Neural cell (in vitro differentiated cells): ENCODE data around the gene DNAL4. TPM values are rescaled to one million over a fixed set of nuclear protein-coding genes. Genes with fewer than 3 reads are reported as not detected.

Experiments used
- H2AFZ ChIP-seq: fragments of 200-600, 300-800 bp; sonication (generic), shearing (Covaris generic); 2 replicates; pipeline ENCODE4 v1.6.0; 2014; ENCODE audit warnings: low read depth, mild to moderate bottlenecking, antibody characterized with exemption, low read length, moderate library complexity
- H3F3A ChIP-seq: fragments of 200-600 bp; shearing (Covaris generic); 2 replicates; pipeline ENCODE4 v1.6.1; 2016; ENCODE audit warnings: mild to moderate bottlenecking, moderate library complexity, mixed read lengths, antibody characterized with exemption, low read length; ENCODE audit not compliant: insufficient read depth, poor library complexity, severe bottlenecking
- H3K27ac ChIP-seq: fragments of 200-600, 300-800 bp; sonication (generic), shearing (Covaris generic); 2 replicates; pipeline ENCODE4 v1.5.1; 2014; ENCODE audit warnings: mild to moderate bottlenecking, low read length, moderate library complexity
- H3K27me3 ChIP-seq: fragments of 300-800, 200-600 bp; sonication (generic), shearing (Covaris generic); 2 replicates; pipeline ENCODE4 v1.6.0; 2014; ENCODE audit warnings: mild to moderate bottlenecking, low read depth, low read length, moderate library complexity; ENCODE audit not compliant: insufficient read depth
- H3K36me3 ChIP-seq: fragments of 300-800, 200-600 bp; sonication (generic), shearing (Covaris generic); 2 replicates; pipeline ENCODE4 v1.5.1; 2014; ENCODE audit warnings: mild to moderate bottlenecking, antibody characterized with exemption, low read length, moderate library complexity; ENCODE audit not compliant: insufficient read depth
- H3K4me2 ChIP-seq: fragments of 300-800, 200-600 bp; sonication (generic), shearing (Covaris generic); 2 replicates; pipeline ENCODE4 v1.6.0; 2014; ENCODE audit warnings: mild to moderate bottlenecking, low read length
- H3K4me3 ChIP-seq: fragments of 300-800, 200-600 bp; sonication (generic), shearing (Covaris generic); 2 replicates; pipeline ENCODE4 v1.5.1; 2014; ENCODE audit warnings: mild to moderate bottlenecking, low read length, moderate library complexity
- H3K79me2 ChIP-seq: fragments of 200-600 bp; shearing (Covaris generic); replicated peaks from 2 replicates; pipeline ENCODE4 v1.6.0; 2014; ENCODE audit warnings: mild to moderate bottlenecking, low read length, moderate library complexity; ENCODE audit not compliant: insufficient read depth
- H3K9ac ChIP-seq: fragments of 300-800, 200-600 bp; sonication (generic), shearing (Covaris generic); 2 replicates; pipeline ENCODE4 v1.6.1; 2016; ENCODE audit warnings: mild to moderate bottlenecking, low read length, mixed read lengths
- H3K9me2 ChIP-seq: fragments of 200-600 bp; shearing (Covaris generic); 2 replicates; pipeline ENCODE4 v1.6.1; 2016; ENCODE audit warnings: mild to moderate bottlenecking, low read length, mixed read lengths; ENCODE audit not compliant: insufficient read depth
- H3K9me3 ChIP-seq: fragments of 200-600, 300-800 bp; sonication (generic), shearing (Covaris generic); 2 replicates; pipeline ENCODE4 v1.6.1; 2016; ENCODE audit warnings: mild to moderate bottlenecking, mixed run types, low read length, moderate library complexity, mixed read lengths
- H4K20me1 ChIP-seq: fragments of 200-600 bp; shearing (Covaris generic); 2 replicates; pipeline ENCODE4 v1.6.1; 2016; ENCODE audit warnings: mild to moderate bottlenecking, mixed run types; ENCODE audit not compliant: insufficient read depth
- EP300 ChIP-seq: fragments of 450-650 bp; conservative IDR thresholded peaks from 2 replicates; pipeline ENCODE4 v1.6.1; 2014; ENCODE audit warnings: antibody characterized with exemption, mild to moderate bottlenecking, moderate library complexity; ENCODE audit not compliant: poor library complexity, severe bottlenecking
- EZH2 ChIP-seq: fragments of 200-600, 300-800 bp; shearing (Covaris generic), sonication (generic); IDR thresholded peaks from 2 replicates; pipeline ENCODE4 v1.6.1; 2014; ENCODE audit warnings: antibody characterized with exemption, low read length, borderline replicate concordance, mild to moderate bottlenecking; ENCODE audit not compliant: insufficient read depth, poor library complexity, severe bottlenecking
- MXI1 ChIP-seq: fragments of 450-650 bp; conservative IDR thresholded peaks from 2 replicates; pipeline ENCODE4 v1.6.1; 2014; ENCODE audit warnings: antibody characterized with exemption, mild to moderate bottlenecking; ENCODE audit not compliant: poor library complexity, severe bottlenecking
- POLR2AphosphoS5 ChIP-seq: IDR thresholded peaks from 2 replicates; pipeline ENCODE4 v1.6.1; 2012
- RAD21 ChIP-seq: fragments of 450-650 bp; conservative IDR thresholded peaks from 2 replicates; pipeline ENCODE4 v1.6.1; 2014; ENCODE audit warnings: antibody characterized with exemption, mild to moderate bottlenecking, moderate library complexity
- SMC3 ChIP-seq: fragments of 450-650 bp; conservative IDR thresholded peaks from 2 replicates; pipeline ENCODE4 v1.6.1; 2014; ENCODE audit warnings: antibody characterized with exemption, mild to moderate bottlenecking, moderate library complexity; ENCODE audit not compliant: poor library complexity
- TAF1 ChIP-seq: IDR thresholded peaks from 2 replicates; pipeline ENCODE4 v1.6.1; 2012; ENCODE audit warnings: low read depth
- polyA plus RNA-seq: library from polyadenylated mRNA; depleted of rRNA; stranded (reverse); fragments of >200 nt; gene quantifications from 2 replicates; pipeline ENCODE4 v1.2.3, GENCODE V29; 2014
- TF ChIP-seq, protein P1 (sequence below): fragments of 450-650 bp; IDR thresholded peaks from 2 replicates; pipeline ENCODE4 v1.5.1; 2014; ENCODE audit warnings: antibody characterized with exemption, mild to moderate bottlenecking, moderate library complexity; ENCODE audit not compliant: poor library complexity, severe bottlenecking
- TF ChIP-seq, protein P2 (sequence below): IDR thresholded peaks from 2 replicates; pipeline ENCODE4 v1.6.1; 2012; ENCODE audit warnings: borderline replicate concordance

Gene DNAL4
- polyA plus RNA-seq, 1 donor from 2014 or later = 95.0 TPM

DNA sequence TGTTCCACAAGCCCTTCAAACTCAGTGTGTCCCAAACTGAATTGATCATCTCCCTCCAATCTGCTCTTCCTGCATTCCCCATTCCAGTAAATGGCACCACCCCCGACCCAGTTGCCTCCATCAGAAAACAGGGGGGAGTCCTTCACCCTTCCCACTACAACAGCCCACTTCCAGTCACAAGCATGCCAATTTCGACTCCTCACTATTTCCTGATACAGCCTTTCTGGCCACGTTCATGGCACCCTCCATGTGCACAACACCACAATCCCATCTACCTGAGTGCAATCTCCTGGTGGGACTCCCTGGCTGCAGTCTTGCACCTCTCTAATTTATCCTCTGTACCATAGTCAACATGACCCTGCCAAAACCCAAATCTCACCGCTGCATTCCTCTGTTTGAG, 1.6 kb upstream of the DNAL4 start:
- no peaks in the 10 kb centered on the region for H3F3A ChIP-seq
- H3K4me3 ChIP-seq = no peak overlapping the region
- no peaks in the 10 kb centered on the region for H4K20me1 ChIP-seq
- no peak overlapping the region for H2AFZ ChIP-seq
- H3K27me3 ChIP-seq = no peaks in the 10 kb centered on the region
- no peak for TF ChIP-seq MXI1
- TF ChIP-seq TAF1 = no peak
- TF ChIP-seq, protein P1, sequence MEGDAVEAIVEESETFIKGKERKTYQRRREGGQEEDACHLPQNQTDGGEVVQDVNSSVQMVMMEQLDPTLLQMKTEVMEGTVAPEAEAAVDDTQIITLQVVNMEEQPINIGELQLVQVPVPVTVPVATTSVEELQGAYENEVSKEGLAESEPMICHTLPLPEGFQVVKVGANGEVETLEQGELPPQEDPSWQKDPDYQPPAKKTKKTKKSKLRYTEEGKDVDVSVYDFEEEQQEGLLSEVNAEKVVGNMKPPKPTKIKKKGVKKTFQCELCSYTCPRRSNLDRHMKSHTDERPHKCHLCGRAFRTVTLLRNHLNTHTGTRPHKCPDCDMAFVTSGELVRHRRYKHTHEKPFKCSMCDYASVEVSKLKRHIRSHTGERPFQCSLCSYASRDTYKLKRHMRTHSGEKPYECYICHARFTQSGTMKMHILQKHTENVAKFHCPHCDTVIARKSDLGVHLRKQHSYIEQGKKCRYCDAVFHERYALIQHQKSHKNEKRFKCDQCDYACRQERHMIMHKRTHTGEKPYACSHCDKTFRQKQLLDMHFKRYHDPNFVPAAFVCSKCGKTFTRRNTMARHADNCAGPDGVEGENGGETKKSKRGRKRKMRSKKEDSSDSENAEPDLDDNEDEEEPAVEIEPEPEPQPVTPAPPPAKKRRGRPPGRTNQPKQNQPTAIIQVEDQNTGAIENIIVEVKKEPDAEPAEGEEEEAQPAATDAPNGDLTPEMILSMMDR = no peak
- TF ChIP-seq, protein P2, sequence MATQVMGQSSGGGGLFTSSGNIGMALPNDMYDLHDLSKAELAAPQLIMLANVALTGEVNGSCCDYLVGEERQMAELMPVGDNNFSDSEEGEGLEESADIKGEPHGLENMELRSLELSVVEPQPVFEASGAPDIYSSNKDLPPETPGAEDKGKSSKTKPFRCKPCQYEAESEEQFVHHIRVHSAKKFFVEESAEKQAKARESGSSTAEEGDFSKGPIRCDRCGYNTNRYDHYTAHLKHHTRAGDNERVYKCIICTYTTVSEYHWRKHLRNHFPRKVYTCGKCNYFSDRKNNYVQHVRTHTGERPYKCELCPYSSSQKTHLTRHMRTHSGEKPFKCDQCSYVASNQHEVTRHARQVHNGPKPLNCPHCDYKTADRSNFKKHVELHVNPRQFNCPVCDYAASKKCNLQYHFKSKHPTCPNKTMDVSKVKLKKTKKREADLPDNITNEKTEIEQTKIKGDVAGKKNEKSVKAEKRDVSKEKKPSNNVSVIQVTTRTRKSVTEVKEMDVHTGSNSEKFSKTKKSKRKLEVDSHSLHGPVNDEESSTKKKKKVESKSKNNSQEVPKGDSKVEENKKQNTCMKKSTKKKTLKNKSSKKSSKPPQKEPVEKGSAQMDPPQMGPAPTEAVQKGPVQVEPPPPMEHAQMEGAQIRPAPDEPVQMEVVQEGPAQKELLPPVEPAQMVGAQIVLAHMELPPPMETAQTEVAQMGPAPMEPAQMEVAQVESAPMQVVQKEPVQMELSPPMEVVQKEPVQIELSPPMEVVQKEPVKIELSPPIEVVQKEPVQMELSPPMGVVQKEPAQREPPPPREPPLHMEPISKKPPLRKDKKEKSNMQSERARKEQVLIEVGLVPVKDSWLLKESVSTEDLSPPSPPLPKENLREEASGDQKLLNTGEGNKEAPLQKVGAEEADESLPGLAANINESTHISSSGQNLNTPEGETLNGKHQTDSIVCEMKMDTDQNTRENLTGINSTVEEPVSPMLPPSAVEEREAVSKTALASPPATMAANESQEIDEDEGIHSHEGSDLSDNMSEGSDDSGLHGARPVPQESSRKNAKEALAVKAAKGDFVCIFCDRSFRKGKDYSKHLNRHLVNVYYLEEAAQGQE = no peak
- TF ChIP-seq EZH2 = no peak
- TF ChIP-seq EP300 = no peak
- TF ChIP-seq RAD21 = no peak
- no peak for TF ChIP-seq SMC3
- no peak for TF ChIP-seq POLR2AphosphoS5
- H3K79me2 ChIP-seq = peaks cover 12% of the 10 kb centered on the region
- H3K9ac ChIP-seq = no peak overlapping the region
- no peaks in the 10 kb centered on the region for H3K9me3 ChIP-seq
- no peak overlapping the region for H3K4me2 ChIP-seq
- H3K36me3 ChIP-seq = no peaks in the 10 kb centered on the region
- H3K27ac ChIP-seq = no peak overlapping the region
- no peaks in the 10 kb centered on the region for H3K9me2 ChIP-seq

- peak overlapping the region; percentile 24 for H3K27ac ChIP-seq
- H3K36me3 ChIP-seq = no peaks in the 10 kb centered on the region
- no peaks in the 10 kb centered on the region for H3K9me2 ChIP-seq
- H3K9ac ChIP-seq = peak overlapping the region; percentile 71
- H3K79me2 ChIP-seq = peaks cover 12% of the 10 kb centered on the region
- H3F3A ChIP-seq = no peaks in the 10 kb centered on the region
- no peaks in the 10 kb centered on the region for H4K20me1 ChIP-seq
- H3K4me3 ChIP-seq = peak overlapping the region; percentile 78
- H3K9me3 ChIP-seq = no peaks in the 10 kb centered on the region
- peak overlapping the region; percentile 80 for H3K4me2 ChIP-seq
- TF ChIP-seq TAF1 (no peak), EZH2 (no peak), MXI1 (no peak), EP300 (no peak), SMC3 (no peak), RAD21 (no peak)
- TF ChIP-seq, protein P2 = no peak
- no peaks in the 10 kb centered on the region for H3K27me3 ChIP-seq
- peak overlapping the region; percentile 25 for H2AFZ ChIP-seq
Observed at GRCh38 chr22:38793317-38793716, 626 bp downstream of the DNAL4 start.
